Measurements from ENCODE around the gene SRM. TPM values are rescaled to one million over a fixed set of nuclear protein-coding genes. Genes with fewer than 3 reads are reported as not detected.
"Not testable (repeated sequence)": the region's sequence is repeated elsewhere in the genome, so short reads cannot be mapped to it uniquely, and the experiment has no call there.

Gene SRM
- total and polyA plus RNA-seq, 3 experiments from 2014 or later = 169 to 438 (median 423) TPM

DNA sequence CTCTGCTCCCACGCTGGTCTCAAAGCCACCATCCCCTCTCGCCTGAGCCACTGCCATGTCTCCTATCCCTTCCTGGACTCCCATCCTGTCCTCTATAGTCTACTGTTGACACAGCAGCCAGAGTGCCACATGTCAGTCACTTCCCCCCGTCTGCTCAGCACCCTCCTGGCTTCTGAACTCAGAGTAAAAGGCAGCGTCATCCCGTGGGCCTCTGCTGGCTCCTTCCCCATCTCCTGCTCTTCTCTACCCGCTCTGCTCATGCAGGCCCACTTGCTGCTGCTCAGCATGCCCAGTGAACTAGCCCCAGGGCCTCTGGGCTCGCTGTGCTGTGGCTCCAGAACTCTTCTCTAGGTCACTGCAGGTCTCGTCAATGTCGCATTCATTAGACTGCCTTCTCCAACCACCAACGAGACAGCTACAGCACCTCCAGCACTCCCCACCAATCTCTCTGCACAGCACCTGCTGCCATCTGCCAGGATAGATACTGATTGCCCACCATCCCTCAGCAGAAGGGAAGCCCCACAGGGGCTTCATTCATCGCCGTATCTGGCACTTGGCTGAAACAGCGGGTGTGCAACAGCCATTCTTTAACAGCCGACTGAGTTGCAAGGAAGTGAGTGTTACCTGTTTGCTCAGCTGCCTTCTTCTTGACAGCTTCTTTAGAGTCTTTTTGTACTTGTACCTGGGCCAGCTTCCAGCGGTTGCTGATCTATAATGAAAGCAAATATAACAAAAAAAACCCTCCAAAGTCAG is 11.8 kb upstream of the SRM start:
- ChIA-PET POLR2A (no interaction called here), CTCF (interaction anchor here (2.1 to 2.8 kb wide), 2 partner anchors 11 to 34 kb away, joined by 7 to 11 read pairs; partner anchors contain the start of gene SRM)
- H3K36me3 Mint-ChIP-seq = peaks cover 3 to 91% (median 16%) of the 10 kb centered on the region in 3 donors

DNA sequence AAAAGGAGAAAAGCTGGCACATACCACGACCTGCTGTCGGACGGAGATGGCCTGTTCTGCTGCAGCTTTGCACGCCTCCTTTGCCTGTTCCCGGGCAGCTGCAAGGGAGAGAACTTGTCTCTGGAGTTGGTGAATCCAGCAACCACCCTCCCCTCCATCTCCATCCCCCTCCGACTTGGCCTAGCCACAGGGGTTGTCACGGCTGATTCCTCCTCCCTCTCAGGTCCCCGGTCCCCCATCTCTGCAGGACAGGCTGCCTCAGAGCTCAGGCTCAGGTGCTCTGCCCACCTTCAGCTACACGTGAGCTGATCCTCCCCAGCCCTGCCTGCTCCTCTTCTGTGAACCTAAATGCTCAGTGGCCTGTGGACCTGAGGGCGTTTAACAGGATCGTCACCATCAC is 11.1 kb upstream of the SRM start:
- Mint-ChIP-seq H3K27me3 (no peaks in the 10 kb centered on the region), H3K36me3 (peaks cover 3 to 90% (median 17%) of the 10 kb centered on the region in 3 donors), H3K27ac (no peak overlapping the region), H3K9me3 (no peaks in the 10 kb centered on the region), H3K4me1 (peaks cover 0 to 2% (median 0%) of the 10 kb centered on the region in 3 donors), H3K4me3 (no peak overlapping the region)
- no peak for DNase-seq
- no peak overlapping the region for H3K27ac ChIP-seq (ENCODE audit: low read depth, low read length)
- peaks cover 77% of the 10 kb centered on the region for H3K36me3 ChIP-seq (ENCODE audit: insufficient read depth, low read length)
- H3K27me3 ChIP-seq (ENCODE audit: insufficient read depth, low read length, poor library complexity, severe bottlenecking) = no peaks in the 10 kb centered on the region
- H3K4me1 ChIP-seq (ENCODE audit: insufficient read depth, low read length) = no peaks in the 10 kb centered on the region
- H3K4me3 ChIP-seq (ENCODE audit: low read length) = no peak overlapping the region
- H3K9me3 ChIP-seq (ENCODE audit: low read length) = no peaks in the 10 kb centered on the region
- POLR2A ChIA-PET = no interaction called here
- CTCF ChIA-PET = interaction anchor here (2.1 to 2.8 kb wide), 2 partner anchors 10 to 33 kb away, joined by 7 to 11 read pairs; partner anchors contain the start of gene SRM

More for the DNA sequence above, 11.8 kb upstream of the SRM start:
- H3K27me3 ChIP-seq (ENCODE audit: insufficient read depth, low read length, poor library complexity, severe bottlenecking) = no peaks in the 10 kb centered on the region
- Mint-ChIP-seq H3K9me3 (no peaks in the 10 kb centered on the region), H3K4me1 (peaks cover 0 to 2% (median 0%) of the 10 kb centered on the region in 3 donors), H3K4me3 (no peak overlapping the region), H3K27me3 (no peaks in the 10 kb centered on the region), H3K27ac (peak overlapping the region in 3 of 8 donors; percentile 39 to 80 (median 79))
- H3K27ac ChIP-seq (ENCODE audit: low read depth, low read length) = no peak overlapping the region
- no peak overlapping the region for H3K4me3 ChIP-seq (ENCODE audit: low read length)
- peaks cover 79% of the 10 kb centered on the region for H3K36me3 ChIP-seq (ENCODE audit: insufficient read depth, low read length)
- DNase-seq = no peak
- no peaks in the 10 kb centered on the region for H3K4me1 ChIP-seq (ENCODE audit: insufficient read depth, low read length)
- H3K9me3 ChIP-seq (ENCODE audit: low read length) = no peaks in the 10 kb centered on the region

DNA sequence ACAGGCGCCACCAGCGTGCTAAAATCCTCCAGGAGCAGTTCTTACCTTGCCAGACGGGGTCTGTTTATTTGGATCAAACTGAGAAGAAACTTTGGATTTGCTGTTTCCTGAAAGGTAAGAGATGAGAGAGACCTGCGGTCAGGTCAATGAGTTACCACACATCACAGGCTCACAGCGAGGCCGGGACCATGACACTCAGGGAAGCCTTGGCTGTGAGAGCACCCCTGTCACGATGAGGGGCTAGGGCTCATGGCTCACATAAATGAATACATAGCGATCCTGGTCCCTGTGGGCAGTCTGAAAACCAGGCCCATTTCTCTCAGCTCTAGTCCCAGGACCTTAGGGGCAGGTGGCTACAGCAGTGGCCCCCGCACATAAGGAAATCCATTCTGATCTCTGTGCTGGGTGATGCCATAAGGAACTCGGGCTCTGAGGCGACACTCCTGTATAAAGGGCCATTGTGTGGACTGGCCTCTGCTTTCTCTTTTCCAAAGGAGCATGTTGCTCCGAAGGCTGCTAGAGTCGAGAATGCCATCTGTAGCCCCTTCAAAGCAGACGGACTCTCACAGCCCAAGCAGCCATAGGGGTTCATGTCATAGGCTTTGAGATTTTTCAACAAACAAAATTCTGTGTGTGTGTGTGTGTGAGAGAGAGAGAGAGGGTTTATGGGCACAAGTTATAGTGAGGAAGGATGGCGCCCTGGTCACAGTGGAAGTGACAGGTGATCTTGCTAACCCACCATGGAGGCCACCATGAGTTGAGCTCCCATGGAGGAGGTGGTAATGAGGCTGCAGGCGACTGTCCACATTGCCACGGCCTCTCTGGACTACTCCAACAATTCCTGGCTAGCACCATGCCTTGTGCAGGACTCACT is 9.0 kb upstream of the SRM start:
- no peak overlapping the region for H3K4me3 ChIP-seq (ENCODE audit: low read length)
- CTCF ChIA-PET = interaction anchor here (1.8 to 2.8 kb wide), 2 partner anchors 31 kb away, joined by 5 to 11 read pairs; no protein-coding TSS in a partner anchor
- H3K36me3 ChIP-seq (ENCODE audit: insufficient read depth, low read length) = peaks cover 64% of the 10 kb centered on the region
- H3K9me3 ChIP-seq (ENCODE audit: low read length) = no peaks in the 10 kb centered on the region
- H3K27me3 Mint-ChIP-seq = no peaks in the 10 kb centered on the region
- no peak overlapping the region for H3K27ac ChIP-seq (ENCODE audit: low read depth, low read length)
- H3K4me1 Mint-ChIP-seq = peaks cover 0 to 2% (median 0%) of the 10 kb centered on the region in 3 donors
- POLR2A ChIA-PET = no interaction called here
- no peak overlapping the region for H3K4me3 Mint-ChIP-seq
- peak overlapping the region in 4 of 8 donors; percentile 27 to 61 (median 46) for H3K27ac Mint-ChIP-seq
- H3K36me3 Mint-ChIP-seq = peaks cover 3 to 84% (median 22%) of the 10 kb centered on the region in 3 donors
- no peak for DNase-seq
- no peaks in the 10 kb centered on the region for H3K9me3 Mint-ChIP-seq
- no peaks in the 10 kb centered on the region for H3K27me3 ChIP-seq (ENCODE audit: insufficient read depth, low read length, poor library complexity, severe bottlenecking)
- no peaks in the 10 kb centered on the region for H3K4me1 ChIP-seq (ENCODE audit: insufficient read depth, low read length)

DNA sequence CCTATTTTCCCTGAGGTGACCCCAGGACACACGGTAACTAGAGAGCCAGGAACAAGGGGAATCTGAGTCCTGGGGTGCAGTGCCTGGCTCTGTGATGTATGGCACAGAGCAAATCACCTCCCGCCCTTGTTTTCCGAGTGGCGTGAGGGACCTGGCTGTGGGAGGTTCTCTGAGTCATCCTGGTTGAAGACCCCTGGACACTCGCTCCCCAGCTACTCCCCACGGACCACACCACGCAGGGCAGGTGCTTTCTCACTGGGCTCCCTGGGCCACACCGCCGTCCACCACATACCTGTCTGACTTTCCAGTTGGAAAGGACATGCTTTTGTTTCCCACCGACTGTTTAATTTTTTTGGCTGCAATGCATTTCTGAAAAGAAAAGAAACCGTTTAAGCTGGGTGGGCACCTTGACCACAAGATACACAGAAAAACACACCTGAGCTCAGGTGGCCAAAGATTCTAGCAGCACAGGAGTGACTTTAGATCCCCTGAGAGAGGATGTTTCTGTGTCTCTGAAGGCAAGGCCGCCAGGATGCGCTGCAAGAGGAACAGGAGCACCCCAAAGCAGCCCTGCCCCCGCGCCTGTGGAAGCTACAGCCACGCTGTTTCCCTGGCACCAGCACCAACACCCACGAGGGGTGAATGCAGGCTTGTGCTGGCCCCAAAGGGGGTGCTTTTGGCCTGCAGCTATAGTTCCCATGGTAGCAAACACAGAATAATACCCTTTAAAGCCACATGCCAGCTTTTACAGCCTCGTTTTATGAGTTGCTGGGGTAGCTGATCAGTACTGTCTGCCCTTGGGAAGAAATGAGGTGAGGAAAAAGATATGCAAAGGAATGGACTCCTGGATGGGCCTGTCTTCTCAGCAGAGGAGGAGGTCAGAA is 8.1 kb upstream of the SRM start:
- ChIA-PET POLR2A (no interaction called here), CTCF (interaction anchor here (1.8 kb wide), 1 partner anchor 31 kb away, joined by 5 read pairs; no protein-coding TSS in a partner anchor)
- Mint-ChIP-seq H3K27me3 (no peaks in the 10 kb centered on the region), H3K27ac (peak overlapping the region in 2 of 8 donors; percentile 54 to 84), H3K4me1 (peaks cover 5 to 8% (median 6%) of the 10 kb centered on the region in 3 donors), H3K4me3 (no peak overlapping the region), H3K36me3 (peaks cover 3 to 84% (median 22%) of the 10 kb centered on the region in 3 donors), H3K9me3 (no peaks in the 10 kb centered on the region)
- DNase-seq = no peak
- Histone ChIP-seq H3K9me3 (ENCODE audit: low read length) (no peaks in the 10 kb centered on the region), H3K4me3 (ENCODE audit: low read length) (no peak overlapping the region), H3K27ac (ENCODE audit: low read depth, low read length) (no peak overlapping the region), H3K4me1 (ENCODE audit: insufficient read depth, low read length) (peaks cover 4% of the 10 kb centered on the region), H3K36me3 (ENCODE audit: insufficient read depth, low read length) (peaks cover 55% of the 10 kb centered on the region), H3K27me3 (ENCODE audit: insufficient read depth, low read length, poor library complexity, severe bottlenecking) (no peaks in the 10 kb centered on the region)

DNA sequence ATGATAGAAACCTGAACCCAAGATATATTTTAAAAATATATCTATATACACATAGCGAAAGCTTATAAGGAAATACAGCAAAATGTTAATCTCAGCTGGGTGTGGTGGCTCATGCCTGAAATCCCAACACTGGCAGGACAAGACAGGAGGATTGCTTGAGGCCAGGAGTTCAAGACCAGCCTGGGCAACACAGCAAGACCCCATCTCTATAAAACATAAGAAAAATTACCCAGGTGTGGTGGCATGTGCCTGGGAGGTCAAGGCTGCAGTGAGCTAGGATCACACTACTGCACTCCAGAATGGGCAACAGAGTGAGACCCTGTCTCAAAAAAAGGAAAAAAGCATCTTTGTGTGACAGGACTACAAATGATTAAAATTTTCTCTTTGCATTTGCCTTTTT is 6.0 kb upstream of the SRM start:
- no peaks in the 10 kb centered on the region for H3K27me3 ChIP-seq (ENCODE audit: insufficient read depth, low read length, poor library complexity, severe bottlenecking)
- Mint-ChIP-seq H3K36me3 (peaks cover 3 to 69% (median 18%) of the 10 kb centered on the region in 3 donors), H3K27me3 (no peaks in the 10 kb centered on the region), H3K9me3 (no peaks in the 10 kb centered on the region), H3K27ac (no peak overlapping the region), H3K4me3 (no peak overlapping the region), H3K4me1 (peaks cover 24 to 26% (median 25%) of the 10 kb centered on the region in 3 donors)
- no peak overlapping the region for H3K27ac ChIP-seq (ENCODE audit: low read depth, low read length)
- ChIA-PET POLR2A (no interaction called here), CTCF (interaction anchor here (1.3 kb wide), 1 partner anchor 28 kb away, joined by 3 read pairs; no protein-coding TSS in a partner anchor)
- H3K36me3 ChIP-seq (ENCODE audit: insufficient read depth, low read length) = peaks cover 35% of the 10 kb centered on the region
- H3K9me3 ChIP-seq (ENCODE audit: low read length) = no peaks in the 10 kb centered on the region
- peaks cover 15% of the 10 kb centered on the region for H3K4me1 ChIP-seq (ENCODE audit: insufficient read depth, low read length)
- DNase-seq = no peak
- no peak overlapping the region for H3K4me3 ChIP-seq (ENCODE audit: low read length)

DNA sequence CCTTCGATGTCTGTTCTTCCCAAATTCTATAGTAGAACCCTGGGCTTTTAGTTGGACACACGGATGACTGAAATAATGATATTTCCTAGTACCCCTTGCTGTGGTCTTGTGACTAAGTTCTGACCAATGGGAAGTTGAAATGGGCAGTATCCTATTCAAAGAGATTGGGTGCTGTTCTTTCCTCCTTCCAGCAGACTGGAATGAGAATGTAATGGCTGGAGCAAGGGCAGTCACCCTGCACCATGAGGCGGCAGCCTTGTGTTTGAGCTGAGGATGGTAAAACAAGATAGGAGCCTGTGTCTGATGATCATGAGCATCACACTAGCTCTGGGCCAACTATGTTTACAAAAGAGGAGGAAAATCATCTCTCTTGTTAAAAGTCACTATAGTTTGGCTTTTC is 5.1 kb upstream of the SRM start:
- no peak overlapping the region for H3K27ac ChIP-seq (ENCODE audit: low read depth, low read length)
- H3K4me1 ChIP-seq (ENCODE audit: insufficient read depth, low read length) = peaks cover 15% of the 10 kb centered on the region
- no peak for DNase-seq
- H3K27ac Mint-ChIP-seq = peak overlapping the region in 2 of 8 donors; percentile 27 to 55
- no peaks in the 10 kb centered on the region for H3K9me3 Mint-ChIP-seq
- H3K4me3 ChIP-seq (ENCODE audit: low read length) = no peak overlapping the region
- POLR2A ChIA-PET = interaction anchor here (0.7 kb wide), 1 partner anchor 617 kb away, joined by 5 read pairs; no protein-coding TSS in a partner anchor
- H3K4me1 Mint-ChIP-seq = peaks cover 30 to 31% (median 31%) of the 10 kb centered on the region in 3 donors
- no peaks in the 10 kb centered on the region for H3K27me3 ChIP-seq (ENCODE audit: insufficient read depth, low read length, poor library complexity, severe bottlenecking)
- H3K4me3 Mint-ChIP-seq = no peak overlapping the region
- peaks cover 3 to 67% (median 18%) of the 10 kb centered on the region in 3 donors for H3K36me3 Mint-ChIP-seq
- H3K9me3 ChIP-seq (ENCODE audit: low read length) = no peaks in the 10 kb centered on the region
- CTCF ChIA-PET = interaction anchor here (1.3 kb wide), 1 partner anchor 28 kb away, joined by 3 read pairs; no protein-coding TSS in a partner anchor
- H3K27me3 Mint-ChIP-seq = no peaks in the 10 kb centered on the region
- H3K36me3 ChIP-seq (ENCODE audit: insufficient read depth, low read length) = peaks cover 33% of the 10 kb centered on the region

DNA sequence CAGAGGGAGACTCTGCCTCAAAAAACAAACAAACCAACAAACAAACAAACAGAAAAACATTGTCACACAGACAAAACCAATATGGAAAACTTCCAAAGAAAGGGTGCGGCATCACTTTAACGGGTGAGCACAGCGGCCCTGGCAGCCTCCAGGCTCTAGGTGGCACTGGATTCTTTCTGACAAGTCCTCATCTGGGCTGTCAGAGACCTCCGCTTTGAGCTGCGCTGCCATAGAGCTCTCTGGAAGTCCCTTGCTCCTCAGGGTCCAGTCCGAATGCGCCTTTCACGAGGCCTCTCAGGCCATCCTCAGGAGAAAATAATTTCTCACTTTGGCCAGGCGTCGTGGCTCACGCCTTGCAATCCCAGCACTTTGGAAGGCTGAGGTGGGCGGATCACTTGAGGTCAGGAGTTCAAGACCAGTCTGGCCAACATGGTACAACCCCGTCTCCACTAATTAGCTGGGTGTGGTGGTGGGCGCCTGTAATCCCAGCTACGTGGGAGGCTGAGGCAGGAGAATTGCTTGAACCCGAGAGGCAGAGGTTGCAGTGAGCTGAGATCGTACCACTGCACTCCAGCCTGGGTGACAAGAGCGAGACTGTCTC is 4.2 kb upstream of the SRM start:
- peak overlapping the region in 1 of 8 donors; percentile 98 for H3K27ac Mint-ChIP-seq
- DNase-seq; H3K27me3 Mint-ChIP-seq; POLR2A ChIA-PET; H3K27ac ChIP-seq (ENCODE audit: low read depth, low read length); H3K27me3 ChIP-seq (ENCODE audit: insufficient read depth, low read length, poor library complexity, severe bottlenecking); H3K4me3 ChIP-seq (ENCODE audit: low read length); H3K9me3 Mint-ChIP-seq; H3K9me3 ChIP-seq (ENCODE audit: low read length): not testable (repeated sequence)
- CTCF ChIA-PET = interaction anchor here (1.1 kb wide), 1 partner anchor 26 kb away, joined by 3 read pairs; no protein-coding TSS in a partner anchor
- H3K36me3 Mint-ChIP-seq = peaks cover 3 to 60% (median 15%) of the 10 kb centered on the region in 3 donors
- H3K4me1 Mint-ChIP-seq = peaks cover 32 to 34% (median 34%) of the 10 kb centered on the region in 3 donors
- H3K4me1 ChIP-seq (ENCODE audit: insufficient read depth, low read length) = peaks cover 17% of the 10 kb centered on the region
- peaks cover 26% of the 10 kb centered on the region for H3K36me3 ChIP-seq (ENCODE audit: insufficient read depth, low read length)
- H3K4me3 Mint-ChIP-seq = peak overlapping the region in 1 of 7 donors; percentile 24

All from CD8-positive, alpha-beta memory T cell (primary cell).